Mesenchymal stem cell (in vitro differentiated cells and primary cell): ENCODE results near the gene TAS2R40.

ENCODE experiments used
- DNase-seq: peaks from one replicate; pipeline ENCODE4 v3.0.0-alpha.2; 2013
- H2AFZ ChIP-seq: one replicate; pipeline ENCODE4 v1.6.1; 2013; ENCODE audit warnings: low read depth, mild to moderate bottlenecking, control low read depth, inconsistent platforms, low read length, moderate library complexity
- H2AK5ac ChIP-seq: 2 replicates; pipeline ENCODE4 v1.6.1; 2013; ENCODE audit warnings: low read length, moderate library complexity, mild to moderate bottlenecking, inconsistent platforms; ENCODE audit not compliant: severe bottlenecking
- H2BK120ac ChIP-seq: one replicate; pipeline ENCODE4 v1.6.1; 2013; ENCODE audit warnings: low read depth, mild to moderate bottlenecking, inconsistent platforms, low read length, moderate library complexity
- H2BK12ac ChIP-seq, 2 experiments: one replicate each; pipeline ENCODE4 v1.6.1; 2013; ENCODE audit warnings: inconsistent platforms in 2 of 2, low read length in 2 of 2, mild to moderate bottlenecking in 2 of 2, moderate library complexity in 2 of 2, control low read depth in 1 of 2
- H2BK15ac ChIP-seq: one replicate; pipeline ENCODE4 v1.6.1; 2013; ENCODE audit warnings: mild to moderate bottlenecking, low read depth, inconsistent platforms; ENCODE audit not compliant: poor library complexity, severe bottlenecking
- H2BK5ac ChIP-seq: 2 replicates; pipeline ENCODE4 v1.6.1; 2013; ENCODE audit warnings: low read depth, mild to moderate bottlenecking, low read length, control low read depth, inconsistent platforms; ENCODE audit not compliant: poor library complexity, severe bottlenecking
- H3K14ac ChIP-seq, 2 experiments: one replicate each; pipeline ENCODE4 v1.6.1; 2013; ENCODE audit warnings: inconsistent platforms in 2 of 2, low read length in 2 of 2, control low read depth in 1 of 2, mild to moderate bottlenecking in 1 of 2, moderate library complexity in 1 of 2
- H3K18ac ChIP-seq, 2 experiments: one replicate each; pipeline ENCODE4 v1.6.1; 2013; ENCODE audit warnings: inconsistent platforms in 2 of 2, low read length in 2 of 2, control low read depth in 1 of 2, low read depth in 1 of 2, mild to moderate bottlenecking in 1 of 2
- H3K23ac ChIP-seq, 2 experiments: one replicate each; pipeline ENCODE4 v1.6.1; 2013; ENCODE audit warnings: inconsistent platforms in 2 of 2, low read length in 2 of 2, mild to moderate bottlenecking in 2 of 2, moderate library complexity in 2 of 2, control low read depth in 1 of 2
- H3K27ac ChIP-seq: 2 replicates; pipeline ENCODE4 v1.5.1; 2013; ENCODE audit warnings: mild to moderate bottlenecking, moderate library complexity, low read length, control low read depth, inconsistent platforms; ENCODE audit not compliant: poor library complexity, severe bottlenecking
- H3K27me3 ChIP-seq, 2 experiments: 2 replicates each; pipeline versions ENCODE4 v1.6.1 to v1.7.0; 2013; ENCODE audit warnings: low read length in 2 of 2, mild to moderate bottlenecking in 2 of 2, moderate library complexity in 2 of 2, control low read depth in 1 of 2, inconsistent platforms in 1 of 2; ENCODE audit not compliant: control insufficient read depth in 1 of 2, insufficient read depth in 1 of 2
- H3K36me3 ChIP-seq, 2 experiments: 2 replicates each; pipeline versions ENCODE4 v1.6.1 to v1.7.0; 2013; ENCODE audit warnings: low read length in 2 of 2, control low read depth in 1 of 2, inconsistent platforms in 1 of 2, low read depth in 1 of 2, mild to moderate bottlenecking in 1 of 2; ENCODE audit not compliant: insufficient read depth in 2 of 2, control insufficient read depth in 1 of 2
- H3K4ac ChIP-seq, 2 experiments: one replicate each; pipeline ENCODE4 v1.6.1; 2013; ENCODE audit warnings: inconsistent platforms in 2 of 2, low read length in 2 of 2, mild to moderate bottlenecking in 2 of 2, moderate library complexity in 2 of 2, control low read depth in 1 of 2, low read depth in 1 of 2
- H3K4me1 ChIP-seq: 2 replicates; pipeline ENCODE4 v1.6.1; 2013; ENCODE audit warnings: low read depth, low read length, control low read depth; ENCODE audit not compliant: control insufficient read depth, insufficient read depth
- H3K4me2 ChIP-seq: 2 replicates; pipeline ENCODE4 v1.6.1; 2013; ENCODE audit warnings: low read length, mild to moderate bottlenecking, inconsistent platforms; ENCODE audit not compliant: poor library complexity, severe bottlenecking
- H3K4me3 ChIP-seq, 2 experiments: 2 replicates each; pipeline versions ENCODE4 v1.5.1 to v1.7.0; 2013; ENCODE audit warnings: low read length in 2 of 2, mild to moderate bottlenecking in 2 of 2, control low read depth in 1 of 2, low read depth in 1 of 2; ENCODE audit not compliant: insufficient read depth in 1 of 2
- H3K79me1 ChIP-seq: replicated peaks from 2 replicates; pipeline ENCODE4 v1.6.1; 2013; ENCODE audit warnings: mild to moderate bottlenecking, control low read depth, low read length, inconsistent platforms; ENCODE audit not compliant: poor library complexity, severe bottlenecking
- H3K9ac ChIP-seq: 2 replicates; pipeline ENCODE4 v1.7.0; 2013; ENCODE audit warnings: mild to moderate bottlenecking, low read length, moderate library complexity
- H3K9me3 ChIP-seq: 2 replicates; pipeline ENCODE4 v1.7.0; 2013; ENCODE audit warnings: mild to moderate bottlenecking, low read length; ENCODE audit not compliant: control insufficient read depth
- H4K8ac ChIP-seq: one replicate; pipeline ENCODE4 v1.6.1; 2013; ENCODE audit warnings: inconsistent platforms, mild to moderate bottlenecking, low read length, moderate library complexity
- H4K91ac ChIP-seq: one replicate; pipeline ENCODE4 v1.6.1; 2013; ENCODE audit warnings: mild to moderate bottlenecking, low read length, inconsistent platforms
- WGBS: methylation state at CpG from one replicate; pipeline ENCODE4 v1.1.7; 2013; ENCODE audit warnings: mixed read lengths; 5-methylcytosine and 5-hydroxymethylcytosine counted together

TAS2R40 gene

DNA sequence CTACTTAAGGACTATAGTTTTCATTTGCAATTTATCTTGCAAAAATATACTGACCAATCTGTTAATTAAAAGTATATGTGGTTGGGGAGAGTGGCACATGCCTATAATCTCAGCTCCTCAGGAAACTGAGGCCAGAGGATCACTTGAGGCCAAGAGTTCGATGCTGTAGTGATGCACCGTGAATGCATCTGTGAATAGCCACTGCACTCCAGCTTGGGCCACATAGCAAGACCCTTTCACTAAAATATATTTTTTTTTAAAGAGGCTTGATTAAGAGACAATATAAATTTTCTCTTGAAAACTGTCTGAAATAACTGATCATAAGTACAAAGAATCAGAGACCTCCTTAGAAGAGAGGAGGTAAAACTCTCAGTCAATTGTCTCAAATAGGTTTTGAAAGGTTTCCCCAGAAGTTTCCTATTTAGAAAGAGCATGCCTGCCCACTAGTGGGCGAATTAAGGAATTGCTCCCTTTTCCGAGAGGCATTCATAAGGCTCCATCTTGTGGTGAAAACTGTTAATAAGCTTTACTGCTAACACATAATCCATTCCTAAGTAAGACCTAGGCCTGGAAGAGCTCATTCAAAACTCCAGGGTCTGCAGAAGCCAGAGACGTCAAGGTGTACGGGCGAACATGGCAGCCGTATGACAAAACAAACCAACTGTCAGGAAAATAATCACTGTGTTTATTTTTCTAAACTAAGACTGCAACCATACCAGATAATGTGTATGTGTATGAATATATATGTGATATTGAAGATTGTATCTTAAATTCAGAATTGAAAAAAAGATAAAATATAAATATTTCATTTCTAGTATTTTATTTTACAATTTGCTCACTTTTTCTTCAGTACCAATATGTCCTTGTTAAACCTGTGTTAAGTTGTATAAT, 6.8 kb upstream of the TAS2R40 start:
- Histone ChIP-seq H3K27ac (no peak overlapping the region), H3K36me3 (no peaks in the 10 kb centered on the region), H3K18ac (no peak overlapping the region), H3K27me3 (peaks cover 6 to 10% of the 10 kb centered on the region in 2 experiments), H3K9ac (peak overlapping the region; percentile 52), H3K23ac (no peak overlapping the region), H3K9me3 (no peaks in the 10 kb centered on the region), H2AFZ (no peak overlapping the region), H3K4me1 (no peaks in the 10 kb centered on the region), H3K14ac (no peak overlapping the region), H3K4me2 (no peak overlapping the region), H2BK120ac (no peak overlapping the region), H2AK5ac (no peak overlapping the region), H2BK15ac (no peak overlapping the region), H4K91ac (no peak overlapping the region), H3K4ac (no peak overlapping the region), H3K4me3 (no peak overlapping the region), H2BK12ac (no peak overlapping the region), H4K8ac (no peak overlapping the region), H2BK5ac (no peak overlapping the region), H3K79me1 (no peaks in the 10 kb centered on the region)
- DNase-seq, result peak; percentile 82
- WGBS, result 0% methylated on average over 4 of the region's 8 CpGs

DNA sequence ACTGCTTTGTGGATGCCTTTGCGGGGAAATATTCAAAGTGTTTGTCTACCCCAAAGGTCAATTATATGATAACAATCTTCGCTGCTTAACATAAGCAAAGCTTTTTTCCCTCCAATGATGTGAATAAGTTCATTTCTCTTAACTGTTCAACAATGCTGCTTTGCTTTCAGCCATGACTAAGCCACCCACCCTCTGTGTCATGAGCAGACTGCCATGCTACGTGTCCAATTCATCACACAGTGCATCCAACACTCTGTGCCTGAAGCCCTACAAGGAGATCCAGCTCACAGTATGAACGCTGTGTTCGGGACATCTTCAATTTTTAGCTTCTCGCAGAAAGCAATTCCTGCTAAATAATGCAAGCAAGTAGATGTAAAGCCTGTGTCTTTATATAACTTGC, 5.7 kb upstream of the TAS2R40 start:
- no peak overlapping the region for H3K23ac ChIP-seq
- H3K4ac ChIP-seq, result no peak overlapping the region
- H3K14ac ChIP-seq, result no peak overlapping the region
- no peak overlapping the region for H2AK5ac ChIP-seq
- no peaks in the 10 kb centered on the region for H3K36me3 ChIP-seq
- no peak overlapping the region for H4K8ac ChIP-seq
- no peak overlapping the region for H2BK15ac ChIP-seq
- H3K4me1 ChIP-seq, result no peaks in the 10 kb centered on the region
- H2BK5ac ChIP-seq, result no peak overlapping the region
- no peak overlapping the region for H3K4me3 ChIP-seq
- H2AFZ ChIP-seq, result no peak overlapping the region
- H3K79me1 ChIP-seq, result no peaks in the 10 kb centered on the region
- H3K9me3 ChIP-seq, result no peaks in the 10 kb centered on the region
- H3K27me3 ChIP-seq, result peaks cover 8 to 9% of the 10 kb centered on the region in 2 experiments
- H2BK120ac ChIP-seq, result no peak overlapping the region
- H3K4me2 ChIP-seq, result no peak overlapping the region
- no peak overlapping the region for H2BK12ac ChIP-seq
- no peak overlapping the region for H4K91ac ChIP-seq
- WGBS, result 71% methylated on average over 3 of the region's 6 CpGs
- no peak overlapping the region for H3K27ac ChIP-seq
- no peak for DNase-seq
- peak overlapping the region; percentile 52 for H3K9ac ChIP-seq
- no peak overlapping the region for H3K18ac ChIP-seq

DNA sequence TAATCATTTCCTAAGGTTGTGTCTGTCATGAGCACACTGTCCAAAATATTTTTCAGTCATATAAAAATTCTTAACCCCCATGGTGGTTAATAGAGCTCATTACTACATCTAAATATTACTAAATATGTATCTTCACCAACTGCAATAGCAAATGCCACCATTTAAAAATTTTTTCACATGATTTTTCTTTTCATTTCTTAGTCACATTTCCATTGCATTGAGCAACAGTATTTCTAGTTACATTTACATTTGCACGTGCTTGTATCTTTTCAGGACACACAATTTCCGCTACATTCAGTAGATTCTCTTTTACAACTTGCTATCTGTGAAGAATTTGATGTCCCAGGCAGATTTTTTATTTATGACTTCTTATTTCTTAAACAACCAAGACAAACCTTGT, 5.2 kb upstream of the TAS2R40 start:
- Histone ChIP-seq H3K27me3 (peaks cover 8 to 9% of the 10 kb centered on the region in 2 experiments), H3K4ac (no peak overlapping the region), H3K9ac (no peak overlapping the region), H3K79me1 (no peaks in the 10 kb centered on the region), H4K8ac (no peak overlapping the region), H3K14ac (no peak overlapping the region), H4K91ac (no peak overlapping the region), H3K18ac (no peak overlapping the region), H2BK5ac (no peak overlapping the region), H3K36me3 (no peaks in the 10 kb centered on the region), H3K4me1 (no peaks in the 10 kb centered on the region), H3K27ac (no peak overlapping the region), H2AK5ac (no peak overlapping the region), H3K23ac (no peak overlapping the region), H3K4me2 (no peak overlapping the region), H2AFZ (no peak overlapping the region), H2BK15ac (no peak overlapping the region), H2BK120ac (no peak overlapping the region), H2BK12ac (no peak overlapping the region), H3K4me3 (no peak overlapping the region), H3K9me3 (no peaks in the 10 kb centered on the region)
- DNase-seq, result no peak
- 77% methylated on average over 2 of the region's 2 CpGs for WGBS

DNA sequence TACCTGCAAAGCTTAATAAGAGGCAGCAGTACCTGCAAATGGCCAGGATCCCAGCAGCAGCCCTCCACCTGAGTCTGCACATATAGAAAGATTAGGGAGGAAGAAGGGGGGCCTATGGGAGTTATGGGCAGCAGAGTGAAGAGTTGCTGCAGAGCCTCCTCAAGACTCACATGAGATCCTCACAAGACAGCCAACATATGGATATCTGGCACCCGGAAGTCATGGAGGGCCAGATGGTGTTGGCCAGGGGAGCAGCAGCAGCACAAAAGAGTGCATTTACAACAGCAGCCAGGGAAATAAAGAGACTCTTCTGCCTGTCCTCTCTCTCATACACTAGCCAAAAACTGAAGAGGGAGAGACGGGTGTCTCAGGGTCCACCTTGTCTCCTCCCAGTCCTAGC, 4.0 kb upstream of the TAS2R40 start:
- 100% methylated on average over 1 of the region's 2 CpGs for WGBS
- H3K4me1 ChIP-seq, result no peaks in the 10 kb centered on the region

More for the DNA sequence above, 4.0 kb upstream of the TAS2R40 start:
- no peak for DNase-seq
- Histone ChIP-seq H2BK15ac (no peak overlapping the region), H3K23ac (no peak overlapping the region), H3K27me3 (peaks cover 18 to 20% of the 10 kb centered on the region in 2 experiments), H3K4me3 (no peak overlapping the region), H2AK5ac (no peak overlapping the region), H2AFZ (no peak overlapping the region), H2BK120ac (no peak overlapping the region), H2BK12ac (no peak overlapping the region), H3K27ac (no peak overlapping the region), H3K14ac (no peak overlapping the region), H3K9ac (no peak overlapping the region), H3K18ac (no peak overlapping the region), H3K4me2 (no peak overlapping the region), H2BK5ac (no peak overlapping the region), H4K91ac (no peak overlapping the region), H3K79me1 (no peaks in the 10 kb centered on the region), H3K4ac (no peak overlapping the region), H3K9me3 (no peaks in the 10 kb centered on the region), H4K8ac (no peak overlapping the region), H3K36me3 (no peaks in the 10 kb centered on the region)
